ENCODE results near the gene ADAMTS8.

ADAMTS8 gene

DNA sequence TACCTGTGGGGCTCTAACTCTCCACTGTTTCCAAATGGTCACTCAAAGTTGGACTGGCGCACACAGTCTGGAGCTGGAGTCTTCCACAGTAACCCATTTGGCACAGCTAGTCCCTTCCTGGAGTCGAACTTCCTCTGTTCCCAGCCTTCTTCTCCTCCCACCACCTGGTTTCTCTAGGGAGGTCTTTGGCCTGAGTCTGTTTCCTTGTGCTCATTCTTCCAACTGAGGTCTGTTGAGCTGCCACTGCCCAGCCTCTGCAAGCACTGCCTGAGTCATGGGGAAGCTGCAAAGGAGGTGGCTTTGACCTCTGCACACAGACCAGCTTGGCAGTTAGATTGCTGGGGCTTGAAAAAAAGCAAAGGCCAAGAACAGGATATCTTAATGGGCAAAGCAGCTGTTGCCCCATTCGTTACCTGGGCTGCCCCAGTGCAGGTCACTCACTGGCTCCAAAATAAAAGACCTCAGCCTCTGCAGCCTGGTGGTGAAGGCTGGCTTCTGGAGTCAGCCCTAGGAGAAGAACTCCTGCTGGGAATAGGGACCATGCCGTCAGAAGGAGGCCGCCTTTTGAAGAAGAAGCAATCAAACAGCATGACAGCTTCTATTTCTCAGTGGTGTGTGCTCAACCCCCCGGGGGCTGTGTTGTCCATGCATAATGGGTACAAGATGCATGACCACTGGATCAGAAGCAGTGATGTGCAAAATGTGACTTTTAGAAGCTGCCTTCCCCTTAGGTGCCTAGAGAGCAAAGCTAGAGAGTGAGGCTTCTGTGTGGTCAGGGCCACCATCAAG lies 23.0 kb upstream of the ADAMTS8 start:
- peaks cover 74% of the 10 kb centered on the region for H3K27me3 ChIP-seq (ENCODE audit: insufficient read depth, insufficient read length)

GRCh38 chr11:130449996-130450769 lies 21.8 kb upstream of the ADAMTS8 start:
- TF ChIP-seq YY1 (IDR thresholded peaks at IDR 0.05; ENCODE audit: insufficient read depth, insufficient read length) (no peak), ZNF274 (IDR thresholded peaks at IDR 0.05; ENCODE audit: low read depth, low read length) (no peak), SUZ12 (IDR thresholded peaks at IDR 0.05; ENCODE audit: extremely low read depth, insufficient read depth, insufficient read length) (no peak)
- peak; percentile 68 for DNase-seq (ENCODE audit: low read depth, low spot score)
- no peak overlapping the region for H3K9ac ChIP-seq (ENCODE audit: insufficient read length, low read depth)
- H3K36me3 ChIP-seq (ENCODE audit: insufficient read depth, insufficient read length, low read length), result no peaks in the 10 kb centered on the region
- H3K4me1 ChIP-seq (ENCODE audit: insufficient read depth, insufficient read length), result no peaks in the 10 kb centered on the region
- no peaks in the 10 kb centered on the region for H3K9me3 ChIP-seq (ENCODE audit: insufficient read depth, low read length)
- H3K27me3 ChIP-seq (ENCODE audit: insufficient read depth, insufficient read length), result peaks cover 77% of the 10 kb centered on the region
- H3K4me3 ChIP-seq (ENCODE audit: insufficient read length, low read depth), result peak overlapping the region; percentile 53

More for the DNA sequence above, 23.0 kb upstream of the ADAMTS8 start:
- Histone ChIP-seq H3K36me3 (ENCODE audit: insufficient read depth, insufficient read length, low read length) (no peaks in the 10 kb centered on the region), H3K9ac (ENCODE audit: insufficient read length, low read depth) (no peak overlapping the region), H3K4me1 (ENCODE audit: insufficient read depth, insufficient read length) (no peaks in the 10 kb centered on the region), H3K9me3 (ENCODE audit: insufficient read depth, low read length) (no peaks in the 10 kb centered on the region), H3K4me3 (ENCODE audit: insufficient read length, low read depth) (no peak overlapping the region)
- no peak for DNase-seq (ENCODE audit: low read depth, low spot score)
- TF ChIP-seq ZNF274 (IDR thresholded peaks at IDR 0.05; ENCODE audit: low read depth, low read length) (no peak), SUZ12 (IDR thresholded peaks at IDR 0.05; ENCODE audit: extremely low read depth, insufficient read depth, insufficient read length) (no peak), YY1 (IDR thresholded peaks at IDR 0.05; ENCODE audit: insufficient read depth, insufficient read length) (no peak)

DNA sequence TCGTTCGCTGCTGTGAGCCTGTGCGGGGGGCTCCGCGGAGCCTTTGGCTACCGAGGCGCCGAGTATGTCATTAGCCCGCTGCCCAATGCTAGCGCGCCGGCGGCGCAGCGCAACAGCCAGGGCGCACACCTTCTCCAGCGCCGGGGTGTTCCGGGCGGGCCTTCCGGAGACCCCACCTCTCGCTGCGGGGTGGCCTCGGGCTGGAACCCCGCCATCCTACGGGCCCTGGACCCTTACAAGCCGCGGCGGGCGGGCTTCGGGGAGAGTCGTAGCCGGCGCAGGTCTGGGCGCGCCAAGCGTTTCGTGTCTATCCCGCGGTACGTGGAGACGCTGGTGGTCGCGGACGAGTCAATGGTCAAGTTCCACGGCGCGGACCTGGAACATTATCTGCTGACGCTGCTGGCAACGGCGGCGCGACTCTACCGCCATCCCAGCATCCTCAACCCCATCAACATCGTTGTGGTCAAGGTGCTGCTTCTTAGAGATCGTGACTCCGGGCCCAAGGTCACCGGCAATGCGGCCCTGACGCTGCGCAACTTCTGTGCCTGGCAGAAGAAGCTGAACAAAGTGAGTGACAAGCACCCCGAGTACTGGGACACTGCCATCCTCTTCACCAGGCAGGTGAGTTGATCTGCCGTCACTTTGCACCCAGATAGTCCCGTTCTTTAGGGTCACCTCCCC lies 21.0 kb upstream of the ADAMTS8 start:
- Histone ChIP-seq H3K27me3 (ENCODE audit: insufficient read depth, insufficient read length) (peaks cover 70% of the 10 kb centered on the region), H3K9me3 (ENCODE audit: insufficient read depth, low read length) (no peaks in the 10 kb centered on the region), H3K36me3 (ENCODE audit: insufficient read depth, insufficient read length, low read length) (no peaks in the 10 kb centered on the region), H3K4me3 (ENCODE audit: insufficient read length, low read depth) (peak overlapping the region; percentile 53), H3K9ac (ENCODE audit: insufficient read length, low read depth) (peak overlapping the region; percentile 77), H3K4me1 (ENCODE audit: insufficient read depth, insufficient read length) (no peaks in the 10 kb centered on the region)
- TF ChIP-seq SUZ12 (IDR thresholded peaks at IDR 0.05; ENCODE audit: extremely low read depth, insufficient read depth, insufficient read length), result peak; percentile 85
- TF ChIP-seq ZNF274 (IDR thresholded peaks at IDR 0.05; ENCODE audit: low read depth, low read length), result no peak
- DNase-seq (ENCODE audit: low read depth, low spot score), result no peak

GRCh38 chr11:130448416-130449309 lies 20.3 kb upstream of the ADAMTS8 start, which contains the start of gene ADAMTS15:
TSS of gene ADAMTS15 (plus strand) at chr11:130448645. CDS start at chr11:130448974, 329 bp downstream.
- Histone ChIP-seq H3K9ac (ENCODE audit: insufficient read length, low read depth) (peak within 1 kb of the TSS; percentile 77), H3K4me3 (ENCODE audit: insufficient read length, low read depth) (peak within 1 kb of the TSS; percentile 53), H3K4me1 (ENCODE audit: insufficient read depth, insufficient read length) (no peaks in the 10 kb centered on the region), H3K27me3 (ENCODE audit: insufficient read depth, insufficient read length) (peaks cover 62% of the 10 kb centered on the region), H3K36me3 (ENCODE audit: insufficient read depth, insufficient read length, low read length) (no peaks in the 10 kb centered on the region), H3K9me3 (ENCODE audit: insufficient read depth, low read length) (no peaks in the 10 kb centered on the region)
- peak; percentile 84 for DNase-seq (ENCODE audit: low read depth, low spot score)
- TF ChIP-seq SUZ12 (IDR thresholded peaks at IDR 0.05; ENCODE audit: extremely low read depth, insufficient read depth, insufficient read length), result no peak
- TF ChIP-seq YY1 (IDR thresholded peaks at IDR 0.05; ENCODE audit: insufficient read depth, insufficient read length), result no peak

- Histone ChIP-seq H3K4me1 (ENCODE audit: insufficient read depth, insufficient read length) (no peaks in the 10 kb centered on the region), H3K27me3 (ENCODE audit: insufficient read depth, insufficient read length) (peaks cover 56% of the 10 kb centered on the region), H3K9me3 (ENCODE audit: insufficient read depth, low read length) (no peaks in the 10 kb centered on the region), H3K4me3 (ENCODE audit: insufficient read length, low read depth) (no peak overlapping the region), H3K36me3 (ENCODE audit: insufficient read depth, insufficient read length, low read length) (no peaks in the 10 kb centered on the region), H3K9ac (ENCODE audit: insufficient read length, low read depth) (no peak overlapping the region)
- TF ChIP-seq SUZ12 (IDR thresholded peaks at IDR 0.05; ENCODE audit: extremely low read depth, insufficient read depth, insufficient read length) (no peak), YY1 (IDR thresholded peaks at IDR 0.05; ENCODE audit: insufficient read depth, insufficient read length) (no peak), ZNF274 (IDR thresholded peaks at IDR 0.05; ENCODE audit: low read depth, low read length) (no peak)
- DNase-seq (ENCODE audit: low read depth, low spot score), result no peak
Observed at GRCh38 chr11:130448039-130448415, 19.6 kb upstream of the ADAMTS8 start.

DNA sequence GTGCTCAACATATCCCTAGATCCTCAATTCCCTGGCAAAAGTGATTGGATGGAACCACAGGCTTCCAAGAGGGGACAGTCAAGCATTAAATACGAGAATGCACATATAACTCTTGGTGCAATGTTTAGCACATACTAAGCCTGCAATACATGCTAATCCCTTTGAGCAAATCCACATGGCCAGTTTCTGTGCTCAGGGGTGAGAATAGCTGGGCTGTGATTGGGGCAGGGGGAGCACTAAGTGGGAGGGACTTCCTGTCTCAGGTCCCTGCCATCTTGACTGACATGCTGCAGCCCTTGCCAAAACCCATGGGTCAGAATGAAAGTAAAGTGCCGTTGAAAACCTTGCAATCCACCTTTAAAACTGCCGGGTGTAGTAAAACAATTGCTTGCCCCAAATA lies 17.4 kb upstream of the ADAMTS8 start:
- no peak for DNase-seq (ENCODE audit: low read depth, low spot score)
- H3K27me3 ChIP-seq (ENCODE audit: insufficient read depth, insufficient read length), result peaks cover 43% of the 10 kb centered on the region
- no peaks in the 10 kb centered on the region for H3K36me3 ChIP-seq (ENCODE audit: insufficient read depth, insufficient read length, low read length)
- no peak overlapping the region for H3K9ac ChIP-seq (ENCODE audit: insufficient read length, low read depth)
- H3K4me1 ChIP-seq (ENCODE audit: insufficient read depth, insufficient read length), result no peaks in the 10 kb centered on the region
- H3K4me3 ChIP-seq (ENCODE audit: insufficient read length, low read depth), result no peak overlapping the region
- H3K9me3 ChIP-seq (ENCODE audit: insufficient read depth, low read length), result no peaks in the 10 kb centered on the region
- TF ChIP-seq SUZ12 (IDR thresholded peaks at IDR 0.05; ENCODE audit: extremely low read depth, insufficient read depth, insufficient read length) (no peak), YY1 (IDR thresholded peaks at IDR 0.05; ENCODE audit: insufficient read depth, insufficient read length) (no peak), ZNF274 (IDR thresholded peaks at IDR 0.05; ENCODE audit: low read depth, low read length) (no peak)
